NCI-H2107 (cell line): Measurements from ENCODE around the gene MME.
"Not testable (repeated sequence)": the region's sequence is repeated elsewhere in the genome, so short reads cannot be mapped to it uniquely, and the experiment has no call there.

Source experiments
- DNase-seq: peaks from one replicate; lab custom pipeline; 2025; lab: John Stamatoyannopoulos, UW

MME gene

DNA sequence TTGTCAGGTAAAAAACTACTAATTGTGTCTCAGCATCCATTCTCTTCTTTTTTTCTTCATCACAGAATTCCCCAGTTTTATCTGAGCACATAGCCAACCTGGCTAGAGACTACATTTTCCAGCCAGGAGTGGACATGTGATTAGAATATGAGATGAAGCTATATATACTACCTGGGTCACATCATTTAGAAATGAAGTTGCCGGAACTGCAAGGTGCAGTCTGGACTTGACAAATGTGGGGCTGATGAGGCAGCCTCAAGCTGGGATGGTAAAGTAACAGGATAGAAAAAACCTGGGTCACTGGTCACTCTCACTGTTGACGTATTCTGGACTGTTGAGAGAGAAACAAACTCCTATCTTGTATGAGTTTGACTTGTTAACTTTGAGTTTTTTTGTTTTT is 113.7 kb downstream of the MME start:
- no peak for DNase-seq

DNA sequence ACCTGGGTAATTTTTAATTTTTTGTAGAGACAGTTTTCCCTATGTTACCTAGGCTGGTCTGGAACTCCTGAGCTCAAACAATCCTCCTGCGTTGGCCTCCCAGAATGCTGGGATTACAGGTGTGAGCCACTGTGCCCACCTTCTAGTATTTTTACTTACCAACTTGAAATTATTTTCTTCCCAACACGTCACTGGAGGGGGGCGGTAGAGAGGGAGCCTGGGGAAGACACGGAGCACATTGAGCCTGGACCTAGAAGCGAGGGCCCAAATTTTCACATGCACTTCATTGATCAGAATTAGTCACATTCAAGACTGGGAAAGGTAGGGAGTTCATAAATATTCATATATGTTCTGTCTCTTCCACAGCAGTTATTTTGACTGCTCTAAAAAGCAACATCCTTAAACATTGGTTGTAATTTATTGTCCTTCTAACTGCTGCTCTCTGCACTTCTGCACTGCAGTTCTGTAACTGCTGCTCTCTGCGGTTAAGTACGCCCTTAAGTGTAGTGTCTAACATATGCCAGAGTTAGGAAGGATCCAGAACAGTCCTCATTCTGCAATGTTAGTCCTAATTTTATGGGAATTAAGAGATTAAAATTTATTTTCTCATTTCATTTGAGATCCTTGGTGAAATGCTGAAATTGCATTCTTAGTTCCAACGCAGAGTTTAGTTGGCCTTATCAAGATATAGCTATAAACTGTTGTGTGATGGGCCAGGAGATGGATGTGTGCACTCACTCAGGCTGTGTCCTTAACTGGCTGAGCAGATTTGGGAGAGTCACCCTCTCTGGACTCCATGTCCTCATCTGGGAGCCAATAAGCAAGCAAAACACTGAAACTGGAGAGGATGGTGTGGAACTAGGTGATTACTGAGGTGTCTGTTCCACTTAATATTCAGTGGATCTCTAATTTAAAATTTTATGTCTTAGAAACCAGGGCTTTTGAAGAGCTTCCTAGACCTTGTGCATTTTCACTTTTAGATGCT is 115.1 kb downstream of the MME start:
- no peak for DNase-seq

DNA sequence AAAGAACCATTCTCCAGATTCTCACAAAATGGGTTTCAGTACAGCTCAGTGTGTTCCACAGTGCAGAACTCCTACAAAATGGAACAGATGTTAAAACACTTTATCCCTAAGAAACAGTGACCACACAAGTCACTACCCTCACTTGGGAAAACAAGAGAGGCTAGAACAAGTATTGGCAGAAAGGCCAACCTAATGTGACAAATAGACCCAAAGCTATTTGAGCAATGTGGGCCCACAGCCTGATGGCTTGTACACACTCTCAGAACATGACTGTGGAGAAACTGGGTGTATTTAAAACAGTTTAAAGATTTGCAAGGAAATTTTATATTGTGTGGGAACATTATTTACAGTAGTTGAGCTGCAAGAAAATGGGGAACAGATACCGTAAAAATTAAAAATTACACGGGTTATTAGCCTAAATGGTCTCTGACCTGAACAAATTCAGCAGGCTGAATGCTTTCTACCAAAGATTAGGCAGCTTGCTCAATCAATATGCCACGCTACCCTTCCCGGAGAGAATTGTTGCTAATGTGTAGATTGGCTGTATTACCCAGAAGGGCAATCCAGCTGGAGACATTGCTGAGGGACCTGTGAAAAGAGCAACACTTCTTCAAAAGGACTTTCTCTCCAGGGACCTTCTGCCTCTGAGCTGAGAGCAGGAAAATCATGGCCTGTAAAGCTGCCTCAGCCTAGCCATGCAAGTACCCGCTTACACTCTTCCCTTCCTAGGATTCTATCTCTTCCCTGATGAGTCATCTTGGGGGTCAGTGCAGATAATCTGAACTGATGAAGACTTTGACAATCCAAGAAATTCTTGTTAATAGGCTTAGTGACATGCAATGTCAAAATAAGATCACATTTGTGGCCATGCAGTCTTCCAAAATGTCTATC is 116.3 kb downstream of the MME start:
- DNase-seq, result no peak

DNA sequence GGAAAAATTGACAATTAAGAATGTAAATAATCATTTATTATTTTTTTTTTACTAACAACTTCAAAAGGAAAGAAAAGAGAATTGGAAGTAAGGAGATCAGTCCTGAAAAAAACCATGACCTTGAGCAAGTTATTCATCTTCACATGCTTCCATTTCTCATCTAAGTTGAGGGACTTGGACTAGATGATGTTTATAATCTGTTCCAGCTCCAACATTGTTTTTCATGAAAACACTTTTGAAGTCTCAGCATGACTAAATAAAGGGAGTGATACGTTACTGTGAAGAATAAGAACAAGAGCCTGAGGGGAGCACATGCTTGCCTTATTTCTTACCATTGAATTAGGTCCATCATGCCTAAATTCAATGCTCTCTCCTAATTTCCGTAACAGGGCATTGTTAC is 117.7 kb downstream of the MME start:
- DNase-seq, result no peak

DNA sequence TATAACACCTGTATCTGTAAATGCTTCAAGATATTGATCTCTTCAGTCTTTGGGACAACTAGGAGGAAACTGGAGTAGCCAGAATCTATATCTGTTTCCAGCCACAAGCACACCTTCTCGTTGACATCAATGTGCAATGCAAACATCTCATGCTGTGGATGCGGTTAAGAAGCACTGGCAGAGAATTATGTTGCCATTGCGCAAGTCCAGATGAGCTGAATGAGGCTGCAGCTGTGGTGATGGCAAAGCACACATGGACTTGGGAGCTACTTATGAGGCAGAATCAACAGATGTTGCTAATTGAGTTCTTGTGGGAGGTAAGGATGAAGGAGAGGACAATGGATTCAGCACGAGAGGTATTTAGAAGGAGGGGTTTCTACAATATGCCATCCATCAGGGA is 122.5 kb downstream of the MME start:
- peak; percentile 8 for DNase-seq

DNA sequence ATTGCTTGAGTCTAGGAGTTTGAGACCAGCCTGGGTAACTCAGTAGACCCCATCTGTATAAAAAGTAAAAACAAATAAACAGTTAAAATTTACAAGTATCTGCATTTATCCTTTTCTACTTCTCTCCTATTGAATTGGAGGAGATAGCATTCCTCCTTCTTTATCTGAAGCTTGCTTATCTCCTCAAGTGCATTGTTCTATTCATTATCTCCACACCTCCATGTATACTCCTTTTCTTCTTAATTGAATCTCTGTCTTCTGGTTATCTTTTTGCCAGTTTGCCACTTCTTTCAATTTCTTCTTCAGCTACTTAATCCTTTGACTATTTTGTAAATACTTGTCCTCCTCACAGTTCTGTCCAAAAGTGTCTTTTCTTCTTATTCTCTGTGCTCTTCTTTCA is 124.7 kb downstream of the MME start:
- DNase-seq, result no peak

DNA sequence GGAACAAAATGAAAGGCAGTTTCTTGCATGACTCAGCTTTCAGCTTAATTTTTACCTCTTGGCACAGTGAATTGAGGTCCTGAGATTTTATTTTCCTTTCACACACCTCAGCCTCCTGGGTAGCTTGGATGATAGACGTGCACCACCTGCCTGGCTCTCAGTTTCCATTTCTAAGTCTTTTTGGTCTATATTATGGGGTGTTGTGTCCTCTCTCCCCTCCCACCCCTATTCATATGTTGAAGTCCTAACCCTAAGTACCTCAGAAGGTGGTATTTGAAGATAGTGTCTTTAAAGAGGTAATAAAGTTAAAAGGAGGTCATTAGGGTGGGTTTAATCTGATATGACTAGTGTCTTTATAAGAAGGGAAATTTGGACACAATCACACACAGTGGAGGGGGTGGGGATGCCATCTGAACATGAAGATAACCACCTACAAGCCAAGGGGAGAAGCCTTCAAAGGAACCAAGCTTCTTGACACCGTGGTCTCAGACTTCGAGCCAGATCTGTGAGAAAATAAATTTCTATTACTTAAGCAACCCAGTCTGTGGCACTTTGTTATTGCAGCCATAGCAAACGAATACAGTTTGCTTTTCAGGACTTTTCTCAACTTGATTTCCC is 128.2 kb downstream of the MME start:
- no peak for DNase-seq

DNA sequence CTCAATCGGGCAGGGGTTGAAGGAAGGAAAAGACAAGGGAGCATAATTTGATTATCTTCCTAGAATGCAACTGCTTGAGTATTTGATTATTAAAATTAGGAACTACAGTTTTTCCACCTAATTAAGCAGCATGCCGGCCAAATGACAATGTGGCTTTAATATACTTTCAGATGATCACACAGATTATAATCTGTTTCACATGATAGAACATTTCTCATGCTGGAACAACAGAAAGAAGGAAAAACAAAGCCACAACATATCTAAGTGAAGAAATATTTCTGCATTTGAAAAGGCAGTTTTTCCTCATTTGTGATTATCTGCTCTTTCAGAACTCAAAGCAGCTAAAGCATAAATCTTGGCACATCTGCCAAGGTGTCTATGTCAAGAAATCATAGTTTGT is 130.6 kb downstream of the MME start:
- DNase-seq, result no peak

DNA sequence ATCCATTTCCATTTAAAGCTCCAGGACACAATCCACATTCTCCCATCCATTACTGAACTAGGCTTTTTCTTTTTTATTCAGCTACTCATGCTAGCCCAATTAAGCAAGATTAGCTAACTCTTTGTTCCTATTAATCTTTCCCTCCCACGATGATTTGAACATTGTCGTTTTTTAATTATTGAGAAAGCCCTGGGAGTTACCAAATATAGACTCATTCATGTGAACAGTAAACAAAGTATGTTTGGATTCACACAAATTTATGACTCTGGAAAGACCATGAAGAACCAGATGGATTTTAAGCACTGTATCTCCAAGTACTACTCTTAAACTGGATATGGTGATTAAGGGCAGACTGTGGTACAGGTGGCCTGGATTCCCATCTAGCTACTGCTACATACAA is 131.1 kb downstream of the MME start:
- no peak for DNase-seq

DNA sequence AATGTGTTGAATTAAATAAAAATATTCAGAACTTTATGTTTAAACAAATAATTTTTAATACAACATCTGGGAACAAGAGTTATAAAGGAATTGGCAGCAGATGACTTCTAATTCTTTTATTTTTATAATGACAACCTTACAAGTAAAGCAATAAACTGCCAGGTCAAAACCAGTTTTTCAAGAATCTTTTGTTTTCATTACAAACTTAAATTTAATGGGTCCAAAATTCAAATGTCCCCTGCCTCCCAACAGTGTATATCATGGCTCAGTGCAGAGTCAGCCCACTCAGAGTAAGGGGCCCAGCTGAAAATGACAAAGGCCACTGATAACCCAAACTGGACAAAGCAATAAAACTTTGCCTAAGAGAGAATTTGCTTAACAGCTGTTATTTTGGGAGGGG is 131.8 kb downstream of the MME start:
- no peak for DNase-seq

DNA sequence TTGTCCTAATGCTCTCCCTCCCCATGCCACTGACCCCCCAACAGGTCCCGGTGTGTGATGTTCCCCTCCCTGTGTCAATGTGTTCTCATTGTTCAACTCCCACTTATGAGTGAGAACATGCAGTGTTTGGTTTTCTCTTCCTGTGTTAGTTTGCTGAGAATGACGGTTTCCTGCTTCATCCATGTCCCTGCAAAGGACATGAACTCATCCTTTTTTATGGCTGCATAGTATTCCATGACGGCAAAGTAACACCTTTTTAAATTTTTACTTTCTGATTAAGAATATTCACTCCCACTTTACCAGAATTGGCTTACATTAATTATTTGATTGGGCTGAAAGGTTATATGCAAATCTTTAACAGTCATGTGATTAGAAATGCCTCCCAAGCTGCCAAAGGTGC is 135.9 kb downstream of the MME start:
- not testable (repeated sequence) for DNase-seq

DNA sequence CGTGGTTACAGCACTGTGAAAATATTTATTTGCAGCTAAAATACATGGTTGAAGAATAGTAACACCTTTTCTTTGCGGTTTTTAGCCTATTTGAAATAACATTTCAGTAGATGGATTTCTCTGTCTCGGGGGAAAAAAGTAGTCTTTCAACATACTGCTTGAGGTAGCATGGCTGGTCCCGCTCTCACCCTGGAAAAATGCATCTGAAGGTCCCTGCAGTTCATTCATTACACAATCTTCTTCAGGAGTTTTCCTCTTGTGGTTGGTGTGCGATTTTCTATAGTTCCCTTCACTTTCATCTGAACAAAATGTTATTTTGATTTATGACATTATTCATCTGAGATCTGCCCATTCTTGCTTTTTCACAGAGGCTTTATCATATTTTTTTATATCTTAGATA is 137.5 kb downstream of the MME start:
- no peak for DNase-seq

DNA sequence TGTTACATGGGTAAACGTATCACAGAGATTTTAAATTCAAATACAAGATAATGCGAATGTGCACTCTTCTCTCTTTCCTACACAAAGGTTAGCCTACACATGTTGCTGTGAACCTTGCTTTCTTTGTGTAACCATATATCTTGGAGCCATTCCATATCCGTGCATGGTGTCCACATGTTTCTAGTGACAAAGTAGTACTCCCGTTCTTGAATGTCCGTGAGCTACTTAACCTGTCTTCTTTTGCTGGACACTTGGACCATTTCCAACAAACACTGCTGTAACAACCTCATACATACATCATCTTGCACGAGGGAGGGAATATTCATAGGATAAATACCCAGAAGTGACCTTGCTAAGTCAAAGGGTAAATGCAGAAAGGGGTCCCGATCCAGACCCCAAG is 138.3 kb downstream of the MME start:
- DNase-seq, result no peak

DNA sequence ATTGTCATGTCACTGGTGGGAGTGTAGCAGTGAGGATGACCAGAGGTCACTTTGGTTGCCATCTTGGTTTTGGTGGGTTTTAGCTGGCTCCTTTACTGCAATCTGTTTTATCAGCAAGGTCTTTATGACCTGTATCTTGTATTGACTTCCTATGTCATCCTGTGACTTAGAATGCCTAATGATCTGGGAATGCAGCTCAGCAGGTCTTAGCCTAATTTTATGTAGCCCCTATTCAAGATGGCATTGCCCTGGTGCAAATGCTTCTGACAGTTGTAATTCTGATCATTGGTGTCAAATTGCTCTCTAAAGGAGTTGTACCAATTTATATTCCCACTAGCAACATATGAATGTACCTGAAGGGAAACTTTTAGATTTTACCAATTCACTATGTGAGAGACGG is 139.0 kb downstream of the MME start:
- no peak for DNase-seq

DNA sequence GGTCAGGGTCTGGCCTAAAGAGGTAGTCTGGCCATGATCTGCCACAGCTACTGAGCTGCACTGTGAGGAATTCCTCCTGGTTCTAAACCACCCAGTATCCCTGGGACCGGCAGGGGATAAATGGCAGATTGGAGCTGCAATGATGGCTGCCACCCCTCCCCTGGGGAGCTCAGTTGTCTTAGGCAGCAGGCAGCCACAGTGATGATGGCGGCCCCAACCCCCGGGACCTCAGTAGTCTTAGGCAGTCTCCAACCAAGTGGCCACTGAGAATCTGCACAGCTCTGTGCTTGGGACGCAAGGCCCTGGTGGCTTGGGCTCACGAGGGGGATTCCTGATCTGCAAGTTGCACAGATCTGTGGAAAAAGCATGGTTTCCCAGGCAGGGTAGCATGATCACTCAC is 145.3 kb downstream of the MME start:
- no peak for DNase-seq

DNA sequence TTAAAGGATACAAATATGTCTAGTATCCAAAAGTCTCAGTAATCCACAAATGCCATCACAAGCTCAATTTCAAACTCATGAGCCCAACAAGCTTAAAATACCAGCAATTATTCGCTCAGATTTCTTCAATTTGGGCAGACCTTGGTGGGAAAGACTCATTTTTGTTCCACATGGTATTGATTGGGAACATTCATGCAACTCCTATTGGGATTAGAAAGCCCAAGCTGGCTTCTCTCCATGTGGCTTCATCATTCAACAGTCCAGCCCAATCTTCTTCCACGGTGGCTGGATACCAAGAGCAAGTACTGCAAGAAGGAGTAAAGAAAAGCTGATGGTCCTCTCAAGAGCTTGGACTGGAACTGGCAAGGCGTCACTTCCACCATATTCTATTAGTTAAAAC is 147.0 kb downstream of the MME start:
- DNase-seq, result no peak

DNA sequence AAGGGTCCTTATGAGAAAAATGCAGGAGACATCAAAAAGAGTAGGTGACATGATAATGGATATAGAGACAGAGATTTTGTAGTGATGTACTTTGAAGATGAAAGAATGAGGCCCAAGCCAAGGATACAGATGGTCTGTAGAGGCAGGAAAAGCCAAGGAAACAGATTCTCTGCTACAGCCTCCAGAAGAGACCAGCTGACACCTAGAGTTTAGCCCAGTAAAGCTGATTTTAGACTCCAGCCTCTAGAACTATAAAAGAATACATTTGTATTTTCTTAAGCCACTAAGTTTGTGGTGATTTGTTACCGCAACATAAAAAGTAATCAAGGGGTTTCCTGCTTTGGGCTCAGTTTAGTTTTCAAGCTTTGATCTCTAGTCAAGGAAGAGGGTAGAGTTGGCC is 148.6 kb downstream of the MME start:
- DNase-seq, result no peak

DNA sequence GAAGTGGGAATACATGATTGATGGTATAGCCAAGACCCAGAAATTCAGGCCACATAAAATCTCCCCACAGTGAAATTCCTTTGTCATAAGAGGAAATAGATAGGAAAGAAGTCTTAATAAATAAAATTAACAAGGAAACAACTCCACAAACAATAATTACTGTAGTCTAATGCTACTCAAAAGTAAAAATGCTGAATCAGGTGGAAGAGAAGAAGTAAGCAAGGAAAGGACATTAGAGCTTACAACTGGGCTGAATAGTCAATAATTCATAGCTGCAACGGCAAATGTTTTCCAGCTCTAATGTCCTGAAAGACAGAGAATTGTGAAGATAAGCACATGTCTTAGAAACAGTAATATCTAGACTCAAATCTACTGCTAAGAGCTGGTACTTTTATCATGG is 149.0 kb downstream of the MME start:
- DNase-seq, result no peak

DNA sequence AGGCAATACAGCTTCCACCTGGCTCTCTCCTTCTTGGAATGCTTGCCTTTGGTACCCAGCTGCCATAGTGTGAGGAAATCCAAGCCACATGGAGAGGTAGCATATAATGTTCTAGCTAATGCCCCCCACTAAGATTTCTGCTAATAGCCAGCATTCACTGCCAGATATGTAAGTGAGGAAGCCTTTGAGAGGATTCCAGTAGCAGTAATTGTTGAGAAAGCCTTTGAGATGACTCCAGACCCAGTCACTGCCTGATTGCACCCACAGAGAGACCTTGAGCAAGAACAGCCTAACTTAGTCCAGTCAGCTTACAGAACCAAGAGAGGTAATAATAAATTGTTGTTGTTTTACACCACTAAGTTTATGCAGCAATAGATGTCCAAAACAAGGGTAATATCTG is 150.3 kb downstream of the MME start:
- DNase-seq, result no peak

DNA sequence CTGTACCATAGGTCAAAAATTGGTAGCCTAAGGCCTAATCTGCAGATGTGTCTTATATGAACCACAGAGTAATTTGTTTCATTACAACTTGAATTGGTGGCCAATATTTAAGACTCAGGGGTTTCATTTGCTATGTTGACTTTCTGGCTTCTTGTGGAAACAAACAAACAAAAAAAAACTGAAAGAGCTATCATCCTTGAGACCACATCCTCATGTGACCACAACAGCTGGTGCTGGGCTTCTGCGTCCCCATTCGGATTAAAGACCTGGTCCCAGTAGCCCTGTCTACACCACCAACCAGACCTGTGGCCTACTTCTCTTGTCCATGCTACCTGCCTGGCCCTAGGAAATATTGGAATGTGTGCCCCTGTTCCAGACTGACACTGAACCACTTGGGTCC is 151.7 kb downstream of the MME start:
- no peak for DNase-seq

DNA sequence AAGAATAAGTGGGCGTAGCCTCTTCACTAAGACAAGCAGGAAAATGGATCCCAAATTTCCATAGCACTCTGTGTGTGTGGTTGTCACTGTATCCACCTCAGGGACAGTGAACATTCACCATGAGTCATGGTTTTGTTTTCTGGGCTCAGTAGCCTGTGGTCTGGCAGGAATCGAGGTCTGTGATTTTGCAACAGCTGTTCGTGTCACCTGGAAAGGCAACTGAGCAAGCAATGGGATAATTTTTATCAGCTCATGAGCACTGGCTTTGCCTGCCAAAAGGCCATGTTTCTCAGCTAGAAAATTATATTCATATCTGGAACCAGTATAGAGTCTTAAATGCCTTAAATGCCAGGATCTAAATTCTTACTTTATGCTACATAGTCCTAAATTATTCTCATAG is 152.5 kb downstream of the MME start:
- no peak for DNase-seq

DNA sequence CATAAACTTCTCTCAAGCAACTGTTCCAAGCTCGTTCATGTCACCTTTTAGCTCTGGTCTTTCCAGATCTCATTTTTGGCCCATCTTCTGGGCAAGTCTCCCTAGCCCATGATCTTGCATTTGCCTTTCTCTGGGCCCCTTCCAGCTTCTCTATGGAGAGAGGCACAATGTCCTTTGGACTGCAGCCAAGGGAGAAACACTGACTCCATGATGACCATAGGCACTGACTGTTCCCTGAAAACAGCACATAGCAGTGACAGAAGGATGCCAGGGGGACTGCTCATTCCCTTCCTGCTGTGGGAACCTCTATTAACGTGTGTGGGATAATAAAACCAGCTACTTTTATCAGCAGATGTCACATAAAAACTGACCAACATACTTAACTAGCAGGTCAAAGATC is 153.1 kb downstream of the MME start:
- no peak for DNase-seq
